ENCODE measurements around the gene CDKAL1.

- TF ChIP-seq, protein P1, sequence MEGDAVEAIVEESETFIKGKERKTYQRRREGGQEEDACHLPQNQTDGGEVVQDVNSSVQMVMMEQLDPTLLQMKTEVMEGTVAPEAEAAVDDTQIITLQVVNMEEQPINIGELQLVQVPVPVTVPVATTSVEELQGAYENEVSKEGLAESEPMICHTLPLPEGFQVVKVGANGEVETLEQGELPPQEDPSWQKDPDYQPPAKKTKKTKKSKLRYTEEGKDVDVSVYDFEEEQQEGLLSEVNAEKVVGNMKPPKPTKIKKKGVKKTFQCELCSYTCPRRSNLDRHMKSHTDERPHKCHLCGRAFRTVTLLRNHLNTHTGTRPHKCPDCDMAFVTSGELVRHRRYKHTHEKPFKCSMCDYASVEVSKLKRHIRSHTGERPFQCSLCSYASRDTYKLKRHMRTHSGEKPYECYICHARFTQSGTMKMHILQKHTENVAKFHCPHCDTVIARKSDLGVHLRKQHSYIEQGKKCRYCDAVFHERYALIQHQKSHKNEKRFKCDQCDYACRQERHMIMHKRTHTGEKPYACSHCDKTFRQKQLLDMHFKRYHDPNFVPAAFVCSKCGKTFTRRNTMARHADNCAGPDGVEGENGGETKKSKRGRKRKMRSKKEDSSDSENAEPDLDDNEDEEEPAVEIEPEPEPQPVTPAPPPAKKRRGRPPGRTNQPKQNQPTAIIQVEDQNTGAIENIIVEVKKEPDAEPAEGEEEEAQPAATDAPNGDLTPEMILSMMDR (IDR thresholded peaks at IDR 0.05 in 8 of 11, conservative IDR thresholded peaks at IDR 0.05 in 3 of 11): no peak
- no peak for TF ChIP-seq POLR2A (IDR thresholded peaks at IDR 0.05)
These were observed 536.4 kb downstream of the CDKAL1 start for GRCh38 chr6:21070620-21071019.

All from spleen (tissue), 7 donors.